DMS114 treated with DMSO at 0.1 percent for 48 hours (cell line): Measurements from ENCODE around the gene MRPL38.
A peak's percentile ranks its signal among the peaks of the same experiment; 100 is the strongest.
"Not testable (repeated sequence)": the region's sequence is repeated elsewhere in the genome, so short reads cannot be mapped to it uniquely, and the experiment has no call there.

ENCODE experiments used
- DNase-seq: peaks from one replicate; lab custom pipeline; 2025; ENCODE audit not compliant: unreplicated experiment; lab: John Stamatoyannopoulos, UW

Gene MRPL38

GRCh38 chr17:75855310-75856061 lies 49.2 kb downstream of the MRPL38 start, which contains the start of gene WBP2:
Gene WBP2 (minus strand): TSS chr17:75855335. CDS start chr17:75855297, 38 bp downstream.
- DNase-seq: peak; percentile 99

DNA sequence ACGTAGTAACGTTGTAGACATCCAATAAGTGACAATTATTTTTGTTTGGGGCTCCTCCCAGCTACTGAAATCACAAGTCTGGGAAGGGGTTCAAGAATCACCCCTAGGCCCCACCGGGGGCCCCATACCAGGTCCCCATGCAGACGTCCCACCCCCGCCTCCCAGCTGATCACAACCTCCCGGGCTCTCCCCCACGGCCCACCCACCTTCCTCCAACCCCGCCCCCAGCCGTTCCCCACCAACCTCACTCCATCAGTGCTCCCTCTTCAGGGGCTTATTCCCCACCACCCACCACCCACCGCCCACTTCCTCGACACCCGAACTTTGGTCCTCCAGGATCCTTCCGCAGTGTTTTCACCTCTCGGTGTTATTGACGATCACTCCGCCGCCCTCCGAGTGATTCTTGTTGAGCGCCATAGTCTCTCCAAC lies 49.8 kb downstream of the MRPL38 start:
- no peak for DNase-seq

GRCh38 chr17:75854101-75854748 lies 50.5 kb downstream of the MRPL38 start:
- DNase-seq: no peak

DNA sequence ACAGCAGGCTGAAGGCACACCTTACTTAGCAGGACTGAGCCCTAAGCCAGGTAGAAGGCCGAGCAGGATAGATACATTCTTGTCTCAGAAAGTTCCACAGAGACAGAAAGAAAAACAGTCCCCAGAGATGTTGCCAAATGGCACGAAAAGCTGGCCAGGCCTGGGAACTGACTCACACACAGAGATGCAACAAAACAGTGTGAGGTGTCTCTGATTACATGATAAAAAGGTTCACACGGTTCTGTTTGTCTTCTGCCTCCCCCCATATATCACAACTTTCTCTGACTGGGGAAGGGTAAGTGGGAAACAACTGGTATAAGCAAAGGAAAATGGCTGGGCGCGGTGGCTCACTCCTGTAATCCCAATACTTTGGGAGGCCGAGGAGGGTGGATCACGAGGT lies 51.3 kb downstream of the MRPL38 start:
- DNase-seq: no peak

DNA sequence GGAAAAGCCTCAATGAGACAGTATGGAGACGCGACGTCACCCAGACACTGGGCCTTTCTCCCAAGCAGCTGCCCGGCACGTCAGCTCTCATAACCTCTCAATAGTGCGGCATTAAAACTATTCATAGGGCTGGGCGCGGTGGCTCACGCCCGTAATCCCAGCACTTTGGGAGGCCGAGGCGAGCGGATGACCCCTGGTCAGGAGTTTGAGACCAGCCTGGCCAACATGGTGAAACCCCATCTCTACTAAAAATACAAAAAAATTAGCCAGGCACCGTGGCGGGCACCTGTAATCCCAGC lies 53.0 kb downstream of the MRPL38 start:
- DNase-seq: not testable (repeated sequence)

DNA sequence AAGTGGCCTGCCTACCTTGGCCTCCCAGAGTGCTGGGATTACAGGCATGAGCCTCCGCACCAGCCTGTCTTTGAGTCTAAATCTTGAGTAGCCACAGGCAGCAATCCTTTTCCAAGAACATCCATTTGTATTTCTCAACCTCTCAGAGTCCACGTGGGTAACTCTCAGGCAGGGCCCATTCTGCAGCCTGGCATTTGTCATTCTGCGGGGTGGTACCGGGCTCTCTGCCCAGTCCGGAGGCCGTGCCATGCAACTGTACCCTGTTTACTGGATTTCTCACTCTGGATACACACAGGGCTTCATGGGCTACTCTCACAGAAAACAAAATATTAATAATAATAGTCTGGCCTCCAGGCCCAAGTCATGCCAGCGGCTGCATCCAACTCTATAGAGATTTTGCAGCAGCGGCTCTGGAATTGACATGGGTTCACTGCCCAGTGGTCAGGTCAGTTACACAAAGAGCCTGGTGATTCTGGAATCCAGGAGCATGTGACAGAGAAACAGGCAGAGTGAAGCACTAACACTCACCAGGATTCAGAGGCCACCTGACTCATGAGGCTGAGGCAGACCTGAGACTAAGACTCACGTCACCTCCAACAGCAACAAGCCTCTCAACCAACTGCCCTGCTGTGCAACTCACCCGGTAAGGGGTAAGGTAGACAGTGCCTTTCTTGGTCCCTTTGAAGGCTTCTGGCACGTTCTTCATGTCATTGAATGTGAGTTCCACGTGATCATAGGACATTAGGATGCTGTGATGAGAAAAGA lies 53.6 kb downstream of the MRPL38 start:
- DNase-seq: no peak

DNA sequence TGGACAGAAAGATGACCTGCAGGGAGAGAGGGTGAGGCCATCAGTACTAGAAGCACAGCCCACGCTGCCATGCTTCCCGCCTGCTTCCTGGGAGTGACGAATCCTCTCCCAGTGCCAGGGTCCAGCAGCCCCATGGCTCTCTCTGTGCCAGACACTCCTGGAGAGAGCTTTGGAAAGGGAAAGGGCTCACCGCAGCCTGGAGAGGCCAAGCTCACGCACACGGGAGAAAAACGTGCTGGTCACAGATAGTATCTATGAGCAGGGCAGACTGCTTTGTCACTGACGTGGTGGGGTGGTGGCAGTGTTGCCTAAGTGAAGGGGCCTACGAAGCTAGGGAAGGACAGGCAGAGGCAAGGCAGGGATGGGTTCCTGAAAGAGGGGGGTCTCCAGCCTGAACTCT lies 55.0 kb downstream of the MRPL38 start:
- no peak for DNase-seq

DNA sequence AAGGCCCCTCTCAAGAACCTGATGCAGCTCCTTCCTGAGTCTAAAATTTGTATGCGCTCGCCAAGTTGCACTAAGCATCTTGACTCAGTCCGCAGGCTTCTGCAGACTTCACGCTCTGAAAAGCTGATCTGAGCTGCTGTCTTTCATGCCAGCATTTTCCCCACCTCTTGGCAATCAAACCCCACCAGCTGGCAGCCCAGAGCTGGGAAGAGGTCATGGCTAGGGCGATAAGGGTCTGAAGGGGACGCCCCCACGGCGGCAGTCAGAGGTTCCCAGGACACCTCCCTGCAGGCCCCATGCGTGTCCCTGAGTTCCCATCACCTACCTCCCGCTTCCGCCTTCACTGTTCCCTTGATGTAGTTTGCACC lies 55.4 kb downstream of the MRPL38 start:
- DNase-seq: no peak
